Ishikawa (cell line): ENCODE measurements around the gene GPR18.

Source experiments
- RAD21 ChIP-seq: IDR thresholded peaks from 2 replicates; pipeline ENCODE4 v1.6.1; 2012; ENCODE audit warnings: low read depth
- TAF1 ChIP-seq: IDR thresholded peaks from 2 replicates; pipeline ENCODE4 v1.6.1; 2012; ENCODE audit warnings: low read depth, mild to moderate bottlenecking

DNA sequence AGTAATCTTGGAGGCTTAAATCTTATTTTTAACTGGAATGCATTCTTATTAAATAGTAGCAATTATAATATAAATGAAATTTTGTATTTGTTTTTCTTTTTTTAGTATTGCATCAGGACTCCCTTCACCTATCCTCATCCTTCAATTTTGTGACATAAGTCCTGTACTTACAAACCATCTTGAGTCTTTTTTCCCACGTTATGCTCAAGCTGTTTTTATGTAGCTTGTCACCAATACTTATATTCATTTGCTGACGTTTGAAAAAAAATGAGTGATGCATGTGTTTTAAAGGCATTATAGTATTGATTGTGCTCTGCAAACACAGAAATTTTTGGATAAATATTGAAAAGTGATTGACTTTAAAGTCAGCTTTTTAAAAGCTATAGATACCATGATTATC is 888 bp downstream of the GPR18 start:
- TF ChIP-seq TAF1 (no peak), RAD21 (no peak)
